GM19455 (cell line): ENCODE data around the gene SLC25A43.
A peak's percentile ranks its signal among the peaks of the same experiment; 100 is the strongest.
"Not testable (repeated sequence)": the region's sequence is repeated elsewhere in the genome, so short reads cannot be mapped to it uniquely, and the experiment has no call there.

Experiments
- ATAC-seq: cut with Tn5 transposase; IDR thresholded peaks from one replicate; pipeline ENCODE4 v1.9.1; 2021; ENCODE audit not compliant: unreplicated experiment

SLC25A43 gene

GRCh38 chrX:119467433-119467832 is 68.3 kb downstream of the SLC25A43 start:
- ATAC-seq = no peak

- peak; percentile 86 for ATAC-seq
Observed at GRCh38 chrX:119467842-119468550, 68.9 kb downstream of the SLC25A43 start, which contains the start of gene SLC25A5. SLC25A5 (plus strand) TSS chrX:119468444; CDS start chrX:119468516, 72 bp downstream.

- ATAC-seq = peak; percentile 68
Observed at GRCh38 chrX:119468551-119469312, 69.6 kb downstream of the SLC25A43 start.

- no peak for ATAC-seq
Observed at GRCh38 chrX:119469313-119469635, 70.1 kb downstream of the SLC25A43 start.

- ATAC-seq = no peak
Observed at GRCh38 chrX:119474615-119475388, 75.7 kb downstream of the SLC25A43 start.

GRCh38 chrX:119475389-119476101 is 76.4 kb downstream of the SLC25A43 start:
- ATAC-seq = no peak

- no peak for ATAC-seq
Observed at GRCh38 chrX:119477812-119478232, 78.7 kb downstream of the SLC25A43 start.

GRCh38 chrX:119478504-119478903 is 79.4 kb downstream of the SLC25A43 start:
- no peak for ATAC-seq

- ATAC-seq = no peak
Observed at GRCh38 chrX:119479845-119480244, 80.7 kb downstream of the SLC25A43 start.

- no peak for ATAC-seq
Observed at GRCh38 chrX:119481323-119481801, 82.2 kb downstream of the SLC25A43 start.

- ATAC-seq = peak; percentile 21
Observed at GRCh38 chrX:119482041-119482440, 82.9 kb downstream of the SLC25A43 start.

GRCh38 chrX:119482481-119483480 is 83.6 kb downstream of the SLC25A43 start:
- peak; percentile 85 for ATAC-seq

- ATAC-seq = no peak
Observed at GRCh38 chrX:119486745-119487144, 87.6 kb downstream of the SLC25A43 start.

- not testable (repeated sequence) for ATAC-seq
Observed at GRCh38 chrX:119487766-119488165, 88.6 kb downstream of the SLC25A43 start.

GRCh38 chrX:119488749-119489148 is 89.6 kb downstream of the SLC25A43 start:
- no peak for ATAC-seq

GRCh38 chrX:119489212-119490074 is 90.3 kb downstream of the SLC25A43 start:
- no peak for ATAC-seq

- no peak for ATAC-seq
Observed at GRCh38 chrX:119492463-119492862, 93.3 kb downstream of the SLC25A43 start.

- not testable (repeated sequence) for ATAC-seq
Observed at GRCh38 chrX:119493851-119494495, 94.8 kb downstream of the SLC25A43 start.
